BE2C (cell line): Measurements from ENCODE around the gene GOLM1.

Experiments
- DNase-seq: peaks from one replicate; pipeline ENCODE4 v3.0.0-alpha.2; 2020
- H3K27me3 ChIP-seq: fragments of 250-450 bp; sonication (Bioruptor Pico); 2 replicates; pipeline ENCODE4 v1.5.1; 2020; ENCODE audit warnings: mild to moderate bottlenecking
- H3K36me3 ChIP-seq: fragments of 250-450 bp; sonication (Bioruptor Pico); 2 replicates; pipeline ENCODE4 v1.5.1; 2020; ENCODE audit warnings: mild to moderate bottlenecking
- H3K4me1 ChIP-seq: fragments of 250-450 bp; sonication (Bioruptor Pico); 2 replicates; pipeline ENCODE4 v1.5.1; 2020
- H3K4me3 ChIP-seq: 2 replicates; pipeline ENCODE4 v1.5.1; 2011; ENCODE audit warnings: low read depth, low read length
- H3K9me3 ChIP-seq: fragments of 250-450 bp; sonication (Bioruptor Pico); 2 replicates; pipeline ENCODE4 v1.5.1; 2020
- TF ChIP-seq, protein P1 (sequence below): IDR thresholded peaks from 2 replicates; pipeline ENCODE4 v1.5.1; 2012; ENCODE audit warnings: mild to moderate bottlenecking, low read depth, low read length

The GOLM1 gene

DNA sequence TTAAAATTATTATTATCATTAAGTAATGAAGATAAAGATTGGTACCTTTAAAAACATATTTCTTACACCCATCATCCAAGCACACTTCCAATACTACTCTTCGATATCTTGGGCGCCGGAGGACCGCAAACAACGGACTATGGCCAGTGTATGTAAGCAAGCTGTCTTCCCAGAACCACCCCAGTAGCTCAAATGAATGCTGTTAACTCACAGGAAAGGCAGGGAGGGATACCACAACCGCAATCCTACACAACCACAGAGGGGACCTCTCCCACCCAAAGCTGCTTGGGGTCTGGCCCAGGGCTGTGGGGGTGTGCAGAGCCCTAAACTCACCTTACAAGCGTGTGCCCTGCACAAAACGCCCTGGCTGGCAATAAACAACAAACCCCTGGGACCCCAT is 20.6 kb downstream of the GOLM1 start:
- Histone ChIP-seq H3K4me3 (no peak overlapping the region), H3K9me3 (no peaks in the 10 kb centered on the region), H3K27me3 (no peaks in the 10 kb centered on the region), H3K36me3 (peaks cover 41% of the 10 kb centered on the region), H3K4me1 (no peaks in the 10 kb centered on the region; the same call in 1 of the 2 replicates)
- TF ChIP-seq, protein P1, sequence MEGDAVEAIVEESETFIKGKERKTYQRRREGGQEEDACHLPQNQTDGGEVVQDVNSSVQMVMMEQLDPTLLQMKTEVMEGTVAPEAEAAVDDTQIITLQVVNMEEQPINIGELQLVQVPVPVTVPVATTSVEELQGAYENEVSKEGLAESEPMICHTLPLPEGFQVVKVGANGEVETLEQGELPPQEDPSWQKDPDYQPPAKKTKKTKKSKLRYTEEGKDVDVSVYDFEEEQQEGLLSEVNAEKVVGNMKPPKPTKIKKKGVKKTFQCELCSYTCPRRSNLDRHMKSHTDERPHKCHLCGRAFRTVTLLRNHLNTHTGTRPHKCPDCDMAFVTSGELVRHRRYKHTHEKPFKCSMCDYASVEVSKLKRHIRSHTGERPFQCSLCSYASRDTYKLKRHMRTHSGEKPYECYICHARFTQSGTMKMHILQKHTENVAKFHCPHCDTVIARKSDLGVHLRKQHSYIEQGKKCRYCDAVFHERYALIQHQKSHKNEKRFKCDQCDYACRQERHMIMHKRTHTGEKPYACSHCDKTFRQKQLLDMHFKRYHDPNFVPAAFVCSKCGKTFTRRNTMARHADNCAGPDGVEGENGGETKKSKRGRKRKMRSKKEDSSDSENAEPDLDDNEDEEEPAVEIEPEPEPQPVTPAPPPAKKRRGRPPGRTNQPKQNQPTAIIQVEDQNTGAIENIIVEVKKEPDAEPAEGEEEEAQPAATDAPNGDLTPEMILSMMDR, result no peak
- DNase-seq, result no peak

GRCh38 chr9:86077276-86077675 is 22.1 kb downstream of the GOLM1 start:
- no peak for DNase-seq
- TF ChIP-seq, protein P1, result no peak
- Histone ChIP-seq H3K9me3 (no peaks in the 10 kb centered on the region), H3K4me3 (no peak overlapping the region), H3K36me3 (peaks cover 45% of the 10 kb centered on the region), H3K27me3 (no peaks in the 10 kb centered on the region), H3K4me1 (peaks cover 4% of the 10 kb centered on the region)

GRCh38 chr9:86075132-86076109 is 23.9 kb downstream of the GOLM1 start:
- Histone ChIP-seq H3K27me3 (no peaks in the 10 kb centered on the region), H3K4me3 (no peak overlapping the region), H3K36me3 (peaks cover 47% of the 10 kb centered on the region), H3K9me3 (no peaks in the 10 kb centered on the region), H3K4me1 (peaks cover 7% of the 10 kb centered on the region)
- TF ChIP-seq, protein P1, result no peak
- no peak for DNase-seq

- Histone ChIP-seq H3K4me3 (no peak overlapping the region), H3K4me1 (peaks cover 15% of the 10 kb centered on the region), H3K36me3 (peaks cover 41% of the 10 kb centered on the region), H3K9me3 (no peaks in the 10 kb centered on the region), H3K27me3 (no peaks in the 10 kb centered on the region)
- TF ChIP-seq, protein P1, result no peak
- DNase-seq, result no peak
Measured at GRCh38 chr9:86073839-86074238, 25.5 kb downstream of the GOLM1 start.

GRCh38 chr9:86072394-86072877 is 26.9 kb downstream of the GOLM1 start:
- Histone ChIP-seq H3K9me3 (no peaks in the 10 kb centered on the region), H3K27me3 (no peaks in the 10 kb centered on the region), H3K4me1 (peaks cover 15% of the 10 kb centered on the region), H3K4me3 (no peak overlapping the region), H3K36me3 (peaks cover 29% of the 10 kb centered on the region)
- TF ChIP-seq, protein P1, result no peak
- DNase-seq, result no peak

DNA sequence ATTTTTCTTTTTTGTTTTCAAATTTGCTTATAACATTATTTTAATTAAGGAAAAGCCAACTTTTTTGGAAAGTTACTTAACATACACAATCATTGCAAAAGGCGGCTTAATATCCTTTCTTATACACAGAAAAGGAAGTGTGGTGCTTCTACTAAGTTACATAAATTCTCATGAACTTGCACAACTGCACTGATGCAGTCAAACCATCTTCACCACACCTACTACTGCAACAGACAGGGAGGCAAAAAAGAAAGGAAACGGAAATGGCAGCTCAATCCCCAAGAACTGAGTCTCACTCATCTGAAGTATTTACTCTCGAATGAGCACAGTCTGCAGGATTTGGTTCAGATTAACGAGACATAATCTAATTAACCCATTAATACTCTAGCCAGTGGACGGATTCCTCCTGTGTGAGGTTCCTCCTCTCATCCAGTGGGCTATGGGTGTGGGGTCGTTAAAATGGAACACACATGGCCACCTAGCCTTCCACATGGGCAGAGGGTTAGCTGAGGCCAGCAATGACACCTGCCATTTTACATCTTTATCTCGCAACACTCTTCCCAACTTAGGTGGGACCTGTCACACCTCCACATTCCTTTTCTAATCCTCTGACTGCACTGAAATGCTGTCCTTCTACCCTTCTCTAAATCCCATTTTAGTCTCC is 30.0 kb downstream of the GOLM1 start:
- Histone ChIP-seq H3K9me3 (no peaks in the 10 kb centered on the region), H3K36me3 (peaks cover 12% of the 10 kb centered on the region), H3K4me3 (no peak overlapping the region), H3K4me1 (peaks cover 15% of the 10 kb centered on the region), H3K27me3 (no peaks in the 10 kb centered on the region)
- TF ChIP-seq, protein P1, result no peak
- DNase-seq, result no peak
